Neural progenitor cell (in vitro differentiated cells): ENCODE data around the gene PLEKHG4B. TPM values are rescaled to one million over a fixed set of nuclear protein-coding genes. Genes with fewer than 3 reads are reported as not detected.
A peak's percentile ranks its signal among the peaks of the same experiment; 100 is the strongest.

Source experiments
- DNase-seq: peaks from one replicate; pipeline ENCODE4 v3.0.0-alpha.2; 2016; ENCODE audit warnings: low spot score
- H2AFZ ChIP-seq: fragments of 200-600 bp; sonication (generic); replicated peaks from 2 replicates; pipeline ENCODE4 v1.6.1; 2016; ENCODE audit warnings: antibody characterized with exemption
- H3F3A ChIP-seq: fragments of 200-600 bp; sonication (generic); 2 replicates; pipeline ENCODE4 v1.6.1; 2016; ENCODE audit warnings: antibody characterized with exemption, low read depth
- H3K27ac ChIP-seq: fragments of 200-600 bp; sonication (generic); 2 replicates; pipeline ENCODE4 v1.5.1; 2016; ENCODE audit warnings: mild to moderate bottlenecking
- H3K27me3 ChIP-seq: fragments of 200-600 bp; sonication (generic); 2 replicates; pipeline ENCODE4 v1.6.1; 2016; ENCODE audit warnings: mild to moderate bottlenecking, moderate library complexity
- H3K36me3 ChIP-seq: fragments of 200-600 bp; sonication (generic); 2 replicates; pipeline ENCODE4 v1.5.1; 2016
- H3K4me1 ChIP-seq: fragments of 200-600 bp; sonication (generic); 2 replicates; pipeline ENCODE4 v1.6.1; 2016; ENCODE audit warnings: mixed run types
- H3K4me2 ChIP-seq: fragments of 200-600 bp; sonication (generic); 2 replicates; pipeline ENCODE4 v1.6.1; 2016
- H3K4me3 ChIP-seq: fragments of 200-600 bp; sonication (generic); 2 replicates; pipeline ENCODE4 v1.5.1; 2016
- H3K79me2 ChIP-seq: fragments of 200-600 bp; sonication (generic); 2 replicates; pipeline ENCODE4 v1.6.1; 2016; ENCODE audit warnings: low read depth
- H3K9ac ChIP-seq: fragments of 200-600 bp; sonication (generic); 2 replicates; pipeline ENCODE4 v1.6.1; 2016
- H3K9me3 ChIP-seq: fragments of 200-600 bp; sonication (generic); 2 replicates; pipeline ENCODE4 v1.5.1; 2016; ENCODE audit warnings: low read depth
- H4K20me1 ChIP-seq: fragments of 200-600 bp; sonication (generic); 2 replicates; pipeline ENCODE4 v1.6.1; 2016; ENCODE audit warnings: low read depth
- H3K27ac Mint-ChIP-seq: 3 replicates; pipeline ENCODE4 v1.8.0; 2021; ENCODE audit warnings: mixed read lengths
- H3K27me3 Mint-ChIP-seq: 2 replicates; pipeline ENCODE4 v1.8.0; 2022; ENCODE audit warnings: low read depth, mild to moderate bottlenecking, inconsistent platforms, moderate library complexity, mixed read lengths; ENCODE audit not compliant: insufficient read depth
- H3K36me3 Mint-ChIP-seq: 3 replicates; pipeline ENCODE4 v1.8.0; 2021; ENCODE audit warnings: mixed read lengths
- H3K4me1 Mint-ChIP-seq: 3 replicates; pipeline ENCODE4 v1.8.0; 2021; ENCODE audit warnings: mixed read lengths
- H3K4me3 Mint-ChIP-seq: 3 replicates; pipeline ENCODE4 v1.8.0; 2021; ENCODE audit warnings: mild to moderate bottlenecking, moderate library complexity, mixed read lengths
- H3K9me3 Mint-ChIP-seq: 3 replicates; pipeline ENCODE4 v1.8.0; 2020; ENCODE audit warnings: mixed read lengths
- CTCF ChIP-seq: fragments of 200-600 bp; sonication (generic); IDR thresholded peaks from 2 replicates; pipeline ENCODE4 v1.5.1; 2017; ENCODE audit warnings: antibody characterized with exemption, mild to moderate bottlenecking
- EZH2 ChIP-seq: fragments of 200-600 bp; sonication (generic); IDR thresholded peaks from 2 replicates; pipeline ENCODE4 v1.6.1; 2017; ENCODE audit warnings: antibody characterized with exemption, mild to moderate bottlenecking, moderate library complexity
- EZH2phosphoT487 ChIP-seq: fragments of 200-600 bp; sonication (generic); IDR thresholded peaks from 2 replicates; pipeline ENCODE4 v1.6.1; 2017; ENCODE audit warnings: antibody characterized with exemption
- total RNA-seq: library from RNA; depleted of rRNA; stranded (reverse); fragments of >200 nt; gene quantifications from 2 replicates; pipeline ENCODE4 v1.2.3, GENCODE V29; 2015; ENCODE audit warnings: low replicate concordance

Gene PLEKHG4B
- total RNA-seq, 1 donor from 2014 or later, result 28.8 TPM

- H3K36me3 Mint-ChIP-seq, result peaks cover 15% of the 10 kb centered on the region
- no peak overlapping the region for H3K4me3 Mint-ChIP-seq
- TF ChIP-seq EZH2phosphoT487, result no peak
- no peak for TF ChIP-seq CTCF
- no peak for TF ChIP-seq EZH2
- Histone ChIP-seq H3K4me2 (no peak overlapping the region), H3K9me3 (no peaks in the 10 kb centered on the region), H3K27ac (no peak overlapping the region), H4K20me1 (peaks cover 15% of the 10 kb centered on the region), H2AFZ (no peak overlapping the region), H3F3A (no peaks in the 10 kb centered on the region), H3K36me3 (no peaks in the 10 kb centered on the region), H3K79me2 (no peaks in the 10 kb centered on the region), H3K27me3 (no peaks in the 10 kb centered on the region), H3K4me1 (peaks cover 10% of the 10 kb centered on the region), H3K4me3 (no peak overlapping the region), H3K9ac (no peak overlapping the region)
- no peak overlapping the region for H3K27ac Mint-ChIP-seq
- H3K9me3 Mint-ChIP-seq, result no peaks in the 10 kb centered on the region
- H3K27me3 Mint-ChIP-seq, result peaks cover 2% of the 10 kb centered on the region
- DNase-seq, result no peak
- H3K4me1 Mint-ChIP-seq, result peaks cover 16% of the 10 kb centered on the region
These were observed 92.5 kb downstream of the PLEKHG4B start for GRCh38 chr5:184471-184870.

GRCh38 chr5:185095-186070 is 93.4 kb downstream of the PLEKHG4B start:
- no peak for DNase-seq
- H3K36me3 Mint-ChIP-seq, result peaks cover 12% of the 10 kb centered on the region
- no peak overlapping the region for H3K4me3 Mint-ChIP-seq
- peaks cover 16% of the 10 kb centered on the region for H3K4me1 Mint-ChIP-seq
- no peaks in the 10 kb centered on the region for H3K9me3 Mint-ChIP-seq
- Histone ChIP-seq H3K9me3 (no peaks in the 10 kb centered on the region), H3K36me3 (no peaks in the 10 kb centered on the region), H3K4me2 (no peak overlapping the region), H3K27ac (no peak overlapping the region), H3K27me3 (no peaks in the 10 kb centered on the region), H2AFZ (no peak overlapping the region), H4K20me1 (peaks cover 16% of the 10 kb centered on the region), H3F3A (no peaks in the 10 kb centered on the region), H3K4me1 (peaks cover under 1% of the 10 kb centered on the region), H3K9ac (no peak overlapping the region), H3K4me3 (no peak overlapping the region), H3K79me2 (no peaks in the 10 kb centered on the region)
- TF ChIP-seq EZH2phosphoT487 (no peak), EZH2 (no peak), CTCF (no peak)
- peaks cover 3% of the 10 kb centered on the region for H3K27me3 Mint-ChIP-seq
- peak overlapping the region; percentile 4 for H3K27ac Mint-ChIP-seq

GRCh38 chr5:186091-187041 is 94.4 kb downstream of the PLEKHG4B start:
- Mint-ChIP-seq H3K9me3 (no peaks in the 10 kb centered on the region), H3K27me3 (peaks cover 6% of the 10 kb centered on the region), H3K27ac (no peak overlapping the region), H3K36me3 (peaks cover 8% of the 10 kb centered on the region), H3K4me3 (no peak overlapping the region), H3K4me1 (peaks cover 12% of the 10 kb centered on the region)
- Histone ChIP-seq H3K27me3 (no peaks in the 10 kb centered on the region), H3F3A (no peaks in the 10 kb centered on the region), H3K4me3 (no peak overlapping the region), H3K79me2 (no peaks in the 10 kb centered on the region), H3K9me3 (no peaks in the 10 kb centered on the region), H3K27ac (no peak overlapping the region), H3K4me1 (no peaks in the 10 kb centered on the region), H3K9ac (no peak overlapping the region), H3K4me2 (no peak overlapping the region), H3K36me3 (no peaks in the 10 kb centered on the region), H4K20me1 (peaks cover 16% of the 10 kb centered on the region), H2AFZ (no peak overlapping the region)
- TF ChIP-seq EZH2phosphoT487 (no peak), CTCF (no peak), EZH2 (no peak)
- no peak for DNase-seq
